Activated naive CD4-positive, alpha-beta T cell treated with anti-CD3 and anti-CD28 coated beads, Interleukin-2, amount 10 ng/mL, durations not matched to agents 7 days and 5 days (primary cell): ENCODE data around the gene CCDC27.

Experiments used
- CTCF ChIA-PET: fragments of 350-600 bp; sonication (Branson Sonifier 250); formaldehyde crosslinking; loops from one replicate; lab custom pipeline; 2021; ENCODE audit warnings: antibody characterized with exemption; lab: Charles Lee
- DNase-seq: peaks from one replicate; pipeline ENCODE4 v3.0.0-alpha.2; 2020
- H3K27ac Mint-ChIP-seq: one replicate; pipeline ENCODE4 v1.8.0; 2021; ENCODE audit warnings: mild to moderate bottlenecking, moderate library complexity, mixed read lengths
- H3K27me3 Mint-ChIP-seq: one replicate; pipeline ENCODE4 v1.8.0; 2021; ENCODE audit warnings: mild to moderate bottlenecking, mixed read lengths
- H3K36me3 Mint-ChIP-seq: one replicate; pipeline ENCODE4 v1.8.0; 2021; ENCODE audit warnings: mixed read lengths
- H3K4me1 Mint-ChIP-seq: one replicate; pipeline ENCODE4 v1.8.0; 2021; ENCODE audit warnings: mixed read lengths
- H3K4me3 Mint-ChIP-seq: one replicate; pipeline ENCODE4 v1.8.0; 2021; ENCODE audit warnings: mild to moderate bottlenecking, moderate library complexity, mixed read lengths
- H3K9me3 Mint-ChIP-seq: one replicate; pipeline ENCODE4 v1.8.0; 2021; ENCODE audit warnings: mixed read lengths

Gene CCDC27

DNA sequence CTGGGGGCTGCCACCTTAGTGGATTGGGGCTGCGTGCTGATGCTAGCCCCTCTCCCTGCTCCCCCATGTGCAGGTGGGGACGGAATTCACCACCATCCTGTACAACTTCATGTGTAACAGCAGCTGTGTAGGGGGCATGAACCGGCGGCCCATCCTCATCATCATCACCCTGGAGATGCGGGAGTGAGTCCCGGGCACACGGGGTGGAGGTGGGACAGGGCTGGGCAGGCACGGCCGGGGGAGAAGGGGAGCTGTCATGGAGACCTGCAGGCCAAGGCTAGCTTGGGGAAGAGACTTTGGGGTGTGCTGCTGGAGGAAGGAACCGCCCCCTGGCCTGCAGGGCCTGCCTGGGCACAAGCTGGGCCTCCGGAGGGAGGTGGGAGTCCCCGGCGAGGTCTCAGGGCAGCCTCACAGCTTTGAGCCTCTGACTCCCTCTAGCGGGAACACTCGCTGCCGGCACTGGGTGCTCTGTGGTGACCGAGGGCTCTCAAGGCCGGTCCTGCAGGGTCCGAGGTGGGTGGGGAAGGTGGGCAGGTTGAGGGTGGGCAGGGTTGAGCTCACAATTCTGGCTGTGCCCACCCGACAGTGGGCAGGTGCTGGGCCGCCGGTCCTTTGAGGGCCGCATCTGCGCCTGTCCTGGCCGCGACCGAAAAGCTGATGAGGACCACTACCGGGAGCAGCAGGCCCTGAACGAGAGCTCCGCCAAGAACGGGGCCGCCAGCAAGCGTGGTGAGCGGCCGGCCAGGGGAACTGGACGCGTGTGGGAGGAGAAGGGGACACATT lies 25.0 kb upstream of the CCDC27 start:
- Mint-ChIP-seq H3K4me1 (no peaks in the 10 kb centered on the region), H3K27me3 (peaks cover 19% of the 10 kb centered on the region), H3K36me3 (no peaks in the 10 kb centered on the region), H3K9me3 (no peaks in the 10 kb centered on the region), H3K4me3 (no peak overlapping the region), H3K27ac (no peak overlapping the region)
- CTCF ChIA-PET = interaction anchor here (0.8 to 1.6 kb wide), 3 partner anchors 107 to 236 kb away, joined by 3 to 4 read pairs (median 3); no protein-coding TSS in a partner anchor
- peak; percentile 37 for DNase-seq

DNA sequence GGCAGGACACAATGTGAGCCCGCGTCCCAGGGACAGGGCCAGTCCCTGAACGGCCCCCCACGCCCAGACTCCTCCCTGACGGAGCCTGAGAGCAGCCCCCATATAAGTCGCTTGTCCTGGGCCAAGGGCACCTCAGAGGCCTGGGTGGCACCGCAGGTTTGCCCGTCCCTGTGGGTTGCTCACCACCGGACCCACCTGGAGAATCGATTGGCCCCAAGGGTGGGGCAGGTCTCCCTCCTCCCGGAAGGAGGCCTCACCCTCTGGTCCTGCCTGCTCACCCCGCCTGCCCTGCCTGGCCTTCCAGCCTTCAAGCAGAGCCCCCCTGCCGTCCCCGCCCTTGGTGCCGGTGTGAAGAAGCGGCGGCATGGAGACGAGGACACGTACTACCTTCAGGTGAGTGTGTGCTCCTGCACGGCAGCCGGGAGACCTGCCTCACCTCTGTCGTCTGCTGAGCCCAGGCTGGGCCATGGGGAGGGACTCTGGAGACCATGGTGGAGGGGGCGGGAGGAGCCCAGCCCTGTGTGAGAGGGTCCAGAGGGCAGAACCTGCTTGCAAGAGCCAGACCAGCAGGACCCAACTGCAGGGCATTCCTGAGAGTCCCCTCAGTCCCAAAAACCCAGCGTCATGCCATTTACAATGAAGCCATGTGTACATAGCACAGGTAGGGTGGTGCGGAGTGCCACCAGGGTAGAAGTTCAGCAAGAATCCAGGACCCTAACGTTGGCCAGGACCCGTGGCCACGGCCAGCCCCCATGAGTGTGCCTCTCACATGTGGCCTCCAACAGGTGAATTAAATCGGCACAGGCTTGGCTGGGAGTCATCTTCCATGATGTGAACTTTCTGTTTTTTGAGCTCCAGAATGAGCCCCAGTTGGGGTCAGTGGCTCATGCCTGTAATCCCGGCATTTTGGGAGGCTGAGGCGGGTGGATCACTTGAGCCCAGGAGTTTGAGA lies 24.1 kb upstream of the CCDC27 start:
- no peaks in the 10 kb centered on the region for H3K9me3 Mint-ChIP-seq
- H3K4me3 Mint-ChIP-seq = no peak overlapping the region
- no peaks in the 10 kb centered on the region for H3K36me3 Mint-ChIP-seq
- peaks cover 19% of the 10 kb centered on the region for H3K27me3 Mint-ChIP-seq
- CTCF ChIA-PET = interaction anchor here (1.6 kb wide), 1 partner anchor 236 kb away, joined by 4 read pairs; no protein-coding TSS in a partner anchor
- H3K4me1 Mint-ChIP-seq = no peaks in the 10 kb centered on the region
- no peak for DNase-seq
- no peak overlapping the region for H3K27ac Mint-ChIP-seq

DNA sequence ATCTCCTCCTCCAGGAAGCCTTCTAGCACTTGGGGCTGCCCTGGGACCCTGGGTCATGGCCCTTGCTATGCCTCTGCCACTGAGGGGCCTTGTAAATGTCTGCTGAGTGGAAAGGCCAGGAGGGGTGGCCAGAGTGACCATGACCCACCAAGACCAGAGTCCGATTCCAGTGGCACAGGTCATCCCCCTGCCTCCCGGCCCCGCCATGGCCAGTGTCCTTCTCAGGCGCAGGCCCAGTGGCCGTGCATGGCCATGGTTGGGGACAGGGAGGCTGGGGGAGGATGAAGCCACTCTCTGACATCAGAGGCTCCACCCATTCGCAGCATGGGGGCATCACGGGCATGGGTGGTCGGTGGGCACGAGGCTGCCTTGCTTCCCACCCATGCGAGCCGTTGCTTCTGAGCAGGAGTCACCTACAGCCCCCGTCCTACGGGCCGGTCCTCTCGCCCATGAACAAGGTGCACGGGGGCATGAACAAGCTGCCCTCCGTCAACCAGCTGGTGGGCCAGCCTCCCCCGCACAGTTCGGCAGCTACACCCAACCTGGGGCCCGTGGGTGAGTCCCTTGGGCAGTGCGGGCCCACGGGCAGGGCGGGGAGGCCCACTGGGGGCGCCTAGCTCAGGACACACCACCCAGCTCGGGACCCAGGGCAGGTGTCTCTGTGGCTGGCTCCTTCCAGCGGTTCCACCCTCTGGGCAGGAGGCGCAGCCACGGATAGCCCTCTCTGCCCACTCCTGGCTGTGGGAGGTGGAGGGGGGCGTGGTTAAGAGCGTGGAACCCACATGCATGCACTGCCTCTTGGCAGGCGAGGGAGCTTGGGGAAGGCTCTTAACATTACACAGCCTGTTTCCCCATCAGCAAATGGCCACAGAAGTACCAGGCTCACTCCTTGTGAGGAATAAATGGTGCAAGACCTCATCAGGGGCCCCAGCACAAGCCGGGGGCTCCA lies 22.4 kb upstream of the CCDC27 start:
- CTCF ChIA-PET = no interaction called here
- Mint-ChIP-seq H3K9me3 (no peaks in the 10 kb centered on the region), H3K27ac (no peak overlapping the region), H3K4me1 (no peaks in the 10 kb centered on the region), H3K27me3 (peaks cover 19% of the 10 kb centered on the region), H3K36me3 (no peaks in the 10 kb centered on the region), H3K4me3 (no peak overlapping the region)
- DNase-seq = no peak

DNA sequence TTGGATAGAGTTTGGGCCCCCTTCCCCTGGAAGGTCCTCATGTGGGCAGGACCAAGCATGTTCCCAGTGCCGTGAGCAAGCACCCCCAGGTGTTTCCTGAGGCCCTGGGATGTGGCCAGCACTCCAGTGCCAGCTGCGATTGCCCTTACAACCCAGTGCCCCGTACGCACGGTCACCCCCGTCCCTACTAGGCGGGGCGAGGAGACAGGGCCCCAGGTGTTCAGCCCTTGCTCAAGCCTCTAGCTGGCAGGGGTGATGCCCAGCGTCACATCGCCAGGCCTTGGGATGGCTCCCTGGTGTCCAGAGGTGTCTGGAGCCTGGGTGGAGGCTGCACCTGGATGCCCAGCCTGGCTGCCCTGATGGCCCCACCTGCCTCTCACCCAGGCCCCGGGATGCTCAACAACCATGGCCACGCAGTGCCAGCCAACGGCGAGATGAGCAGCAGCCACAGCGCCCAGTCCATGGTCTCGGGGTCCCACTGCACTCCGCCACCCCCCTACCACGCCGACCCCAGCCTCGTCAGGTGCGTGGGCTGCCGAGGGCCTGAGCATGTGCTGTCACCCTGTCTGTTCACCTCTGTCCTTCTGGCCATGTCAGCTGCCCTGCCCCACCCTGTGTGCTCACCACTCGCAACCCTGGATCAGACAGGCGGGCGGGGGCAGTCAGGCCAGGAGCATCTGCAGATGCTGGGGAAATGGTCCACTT lies 21.6 kb upstream of the CCDC27 start:
- Mint-ChIP-seq H3K27ac (no peak overlapping the region), H3K4me3 (no peak overlapping the region), H3K9me3 (no peaks in the 10 kb centered on the region), H3K27me3 (peaks cover 19% of the 10 kb centered on the region), H3K4me1 (no peaks in the 10 kb centered on the region), H3K36me3 (no peaks in the 10 kb centered on the region)
- CTCF ChIA-PET = no interaction called here
- no peak for DNase-seq

DNA sequence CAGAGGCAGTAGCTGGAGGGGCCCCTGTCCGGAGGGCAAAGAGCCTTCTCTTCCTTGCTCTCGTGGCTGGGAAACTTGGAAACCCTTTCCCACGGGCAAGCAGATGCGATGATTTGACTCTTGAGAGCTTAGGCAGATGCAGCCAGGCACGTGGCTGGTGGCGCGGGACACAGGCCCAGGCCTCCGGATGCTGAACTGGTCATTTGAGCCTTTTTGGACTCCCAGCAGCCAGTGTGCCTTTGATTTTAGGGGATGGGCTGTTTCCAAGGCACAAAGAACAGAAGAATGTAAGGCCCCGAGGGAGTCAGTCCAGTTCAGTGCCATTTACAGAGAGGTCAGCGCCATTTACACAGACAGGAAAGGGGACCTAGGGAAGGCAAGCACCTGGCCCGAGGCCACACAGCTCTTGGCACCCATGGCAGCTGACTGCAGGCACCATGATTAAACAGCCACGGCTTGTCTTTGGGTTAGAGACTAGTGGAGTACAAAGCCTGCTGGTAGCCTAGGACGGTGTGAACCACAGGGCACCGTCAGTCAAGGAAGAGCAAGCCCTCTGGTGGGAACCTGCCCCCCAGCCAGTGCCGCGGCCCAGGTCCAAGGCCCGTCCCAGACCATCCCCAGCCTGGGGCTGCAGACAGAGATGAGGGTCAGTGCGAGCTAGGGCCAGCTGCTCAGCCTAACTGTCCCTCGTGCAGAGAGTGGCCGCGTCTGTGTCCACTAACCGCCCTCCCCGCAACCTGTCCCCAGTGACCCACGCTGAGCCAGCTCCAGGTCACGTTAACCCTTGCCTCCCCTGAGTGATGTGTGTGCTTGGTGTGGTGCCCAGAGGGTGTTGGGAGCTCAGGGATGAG lies 20.4 kb upstream of the CCDC27 start:
- no peak overlapping the region for H3K27ac Mint-ChIP-seq
- H3K9me3 Mint-ChIP-seq = no peaks in the 10 kb centered on the region
- CTCF ChIA-PET = no interaction called here
- H3K4me3 Mint-ChIP-seq = no peak overlapping the region
- H3K4me1 Mint-ChIP-seq = no peaks in the 10 kb centered on the region
- no peak for DNase-seq
- no peaks in the 10 kb centered on the region for H3K36me3 Mint-ChIP-seq
- peaks cover 19% of the 10 kb centered on the region for H3K27me3 Mint-ChIP-seq

DNA sequence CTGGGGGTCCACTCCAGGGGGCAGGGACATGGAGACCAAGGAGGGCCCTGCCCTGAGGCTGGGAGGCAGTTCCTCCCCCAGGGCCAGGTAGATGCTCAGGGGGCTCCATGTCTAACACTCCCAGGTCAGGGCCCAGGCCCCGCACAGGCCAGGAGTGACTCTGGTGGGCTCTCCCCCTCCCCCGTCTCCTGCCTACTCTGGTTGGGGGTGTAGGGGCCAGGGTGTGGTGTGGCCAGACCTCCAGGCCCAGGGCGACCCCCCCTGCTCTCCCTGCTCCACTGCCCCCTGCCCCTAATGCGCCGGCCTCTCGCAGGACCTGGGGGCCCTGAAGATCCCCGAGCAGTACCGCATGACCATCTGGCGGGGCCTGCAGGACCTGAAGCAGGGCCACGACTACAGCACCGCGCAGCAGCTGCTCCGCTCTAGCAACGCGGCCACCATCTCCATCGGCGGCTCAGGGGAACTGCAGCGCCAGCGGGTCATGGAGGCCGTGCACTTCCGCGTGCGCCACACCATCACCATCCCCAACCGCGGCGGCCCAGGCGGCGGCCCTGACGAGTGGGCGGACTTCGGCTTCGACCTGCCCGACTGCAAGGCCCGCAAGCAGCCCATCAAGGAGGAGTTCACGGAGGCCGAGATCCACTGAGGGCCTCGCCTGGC lies 19.7 kb upstream of the CCDC27 start:
- Mint-ChIP-seq H3K27ac (no peak overlapping the region), H3K36me3 (no peaks in the 10 kb centered on the region), H3K4me1 (no peaks in the 10 kb centered on the region), H3K9me3 (no peaks in the 10 kb centered on the region), H3K4me3 (no peak overlapping the region), H3K27me3 (peaks cover 14% of the 10 kb centered on the region)
- CTCF ChIA-PET = no interaction called here
- no peak for DNase-seq

DNA sequence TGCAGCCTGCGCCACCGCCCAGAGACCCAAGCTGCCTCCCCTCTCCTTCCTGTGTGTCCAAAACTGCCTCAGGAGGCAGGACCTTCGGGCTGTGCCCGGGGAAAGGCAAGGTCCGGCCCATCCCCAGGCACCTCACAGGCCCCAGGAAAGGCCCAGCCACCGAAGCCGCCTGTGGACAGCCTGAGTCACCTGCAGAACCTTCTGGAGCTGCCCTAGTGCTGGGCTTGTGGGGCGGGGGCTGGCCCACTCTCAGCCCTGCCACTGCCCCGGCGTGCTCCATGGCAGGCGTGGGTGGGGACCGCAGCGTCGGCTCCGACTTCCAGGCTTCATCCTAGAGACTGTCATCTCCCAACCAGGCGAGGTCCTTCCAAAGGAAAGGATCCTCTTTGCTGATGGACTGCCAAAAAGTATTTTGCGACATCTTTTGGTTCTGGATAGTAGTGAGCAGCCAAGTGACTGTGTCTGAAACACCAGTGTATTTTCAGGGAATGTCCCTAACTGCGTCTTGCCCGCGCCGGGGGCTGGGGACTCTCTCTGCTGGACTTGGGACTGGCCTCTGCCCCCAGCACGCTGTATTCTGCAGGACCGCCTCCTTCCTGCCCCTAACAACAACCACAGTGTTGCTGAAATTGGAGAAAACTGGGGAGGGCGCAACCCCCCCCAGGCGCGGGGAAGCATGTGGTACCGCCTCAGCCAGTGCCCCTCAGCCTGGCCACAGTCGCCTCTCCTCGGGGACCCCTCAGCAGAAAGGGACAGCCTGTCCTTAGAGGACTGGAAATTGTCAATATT lies 19.0 kb upstream of the CCDC27 start:
- no peak overlapping the region for H3K4me3 Mint-ChIP-seq
- no peak for DNase-seq
- no peaks in the 10 kb centered on the region for H3K36me3 Mint-ChIP-seq
- peaks cover 14% of the 10 kb centered on the region for H3K27me3 Mint-ChIP-seq
- CTCF ChIA-PET = no interaction called here
- no peaks in the 10 kb centered on the region for H3K9me3 Mint-ChIP-seq
- no peaks in the 10 kb centered on the region for H3K4me1 Mint-ChIP-seq
- no peak overlapping the region for H3K27ac Mint-ChIP-seq

DNA sequence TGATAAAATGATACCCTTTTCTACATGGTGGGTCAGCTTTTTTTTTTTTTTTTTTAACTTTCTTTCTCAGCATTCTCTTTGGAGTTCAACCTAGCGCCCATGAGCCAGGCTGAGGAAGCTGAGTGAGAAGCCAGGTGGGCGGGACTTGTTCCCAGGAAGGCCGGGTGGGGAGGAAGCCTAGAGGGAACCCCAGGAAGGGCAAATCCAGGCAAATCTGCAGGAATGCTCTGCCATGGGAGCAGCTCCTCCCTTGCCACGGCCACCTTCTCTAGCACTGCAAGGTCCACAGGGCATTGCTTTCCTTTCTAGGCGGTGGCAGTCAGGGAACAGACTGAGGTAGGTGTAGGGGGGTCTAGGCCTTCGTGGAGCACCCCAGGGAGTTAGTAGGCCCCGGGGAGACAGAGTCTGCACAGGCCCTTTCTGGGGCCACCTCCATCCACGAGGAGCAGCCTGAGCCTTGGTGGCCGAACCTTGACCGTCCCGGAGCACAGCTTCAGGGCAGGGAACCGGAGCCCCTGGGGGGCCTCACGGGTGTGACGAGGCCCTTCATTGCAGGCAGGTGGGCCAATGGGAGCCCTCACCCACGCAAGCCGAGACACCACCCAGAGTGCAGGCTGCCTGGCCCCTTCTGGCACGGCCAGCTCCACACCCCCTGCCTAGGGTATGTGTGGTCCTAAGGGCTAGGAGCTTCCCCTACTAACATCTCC lies 18.2 kb upstream of the CCDC27 start:
- no peaks in the 10 kb centered on the region for H3K4me1 Mint-ChIP-seq
- H3K36me3 Mint-ChIP-seq = no peaks in the 10 kb centered on the region
- no peaks in the 10 kb centered on the region for H3K9me3 Mint-ChIP-seq
- no peak overlapping the region for H3K27ac Mint-ChIP-seq
- no peak for DNase-seq
- peaks cover 9% of the 10 kb centered on the region for H3K27me3 Mint-ChIP-seq
- no peak overlapping the region for H3K4me3 Mint-ChIP-seq
- CTCF ChIA-PET = interaction anchor here (1.1 kb wide), 1 partner anchor 10 kb away, joined by 8 read pairs; no protein-coding TSS in a partner anchor

DNA sequence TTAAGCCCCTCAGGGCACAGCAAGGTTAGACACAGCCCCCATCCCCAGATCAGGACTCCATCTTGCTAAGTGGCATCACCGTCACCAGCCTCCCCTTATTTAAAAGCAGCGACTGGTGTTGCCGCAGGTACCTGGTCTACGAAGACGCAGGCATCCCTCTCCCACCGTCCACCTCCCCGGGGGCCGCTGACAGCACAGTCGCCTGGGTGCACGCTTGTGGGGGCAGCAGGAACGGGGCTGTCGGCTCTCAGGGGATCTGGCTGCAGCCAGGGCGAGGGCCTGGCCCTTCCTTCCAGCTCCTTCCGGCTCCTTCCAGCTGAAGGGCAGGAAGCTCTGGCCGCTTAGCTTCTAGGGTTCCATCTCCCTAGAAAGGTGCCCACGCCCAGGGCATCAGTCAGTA lies 17.6 kb upstream of the CCDC27 start:
- no peak overlapping the region for H3K27ac Mint-ChIP-seq
- DNase-seq = no peak
- H3K27me3 Mint-ChIP-seq = peaks cover 7% of the 10 kb centered on the region
- H3K4me1 Mint-ChIP-seq = no peaks in the 10 kb centered on the region
- CTCF ChIA-PET = interaction anchor here (1.1 kb wide), 1 partner anchor 10 kb away, joined by 8 read pairs; no protein-coding TSS in a partner anchor
- H3K36me3 Mint-ChIP-seq = no peaks in the 10 kb centered on the region
- no peak overlapping the region for H3K4me3 Mint-ChIP-seq
- no peaks in the 10 kb centered on the region for H3K9me3 Mint-ChIP-seq

DNA sequence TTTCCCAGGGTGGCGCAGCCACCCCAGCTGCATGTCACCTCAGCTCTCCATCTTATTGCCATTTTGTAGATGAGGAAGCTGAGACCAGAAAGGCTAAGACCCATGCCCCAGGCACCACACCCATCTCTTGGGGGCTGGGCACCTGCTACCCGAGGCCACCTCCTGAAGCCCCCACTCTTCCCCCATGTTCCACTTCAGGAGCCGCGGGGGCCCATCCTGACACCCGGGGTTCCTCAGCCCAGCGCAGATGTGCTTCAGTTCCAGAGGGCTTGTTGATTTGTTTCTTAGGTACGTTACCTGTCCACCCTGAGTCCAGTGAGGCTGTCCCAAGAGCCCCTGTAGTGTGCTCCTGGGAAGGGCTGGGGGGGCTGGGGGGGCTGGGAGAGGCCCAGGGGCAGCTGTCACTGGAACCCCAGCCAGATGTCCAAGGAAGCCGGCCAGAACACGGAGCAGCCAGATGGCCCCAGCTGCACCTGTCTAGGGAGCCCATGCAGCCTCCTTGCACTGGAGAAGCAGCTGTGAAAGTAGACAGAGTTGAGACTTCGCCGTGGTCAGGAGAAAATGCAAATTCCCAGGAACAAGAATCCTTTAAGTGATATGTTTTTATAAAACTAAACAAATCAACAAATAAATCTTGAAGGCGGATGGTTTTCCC lies 17.1 kb upstream of the CCDC27 start:
- no peak overlapping the region for H3K27ac Mint-ChIP-seq
- H3K36me3 Mint-ChIP-seq = no peaks in the 10 kb centered on the region
- H3K4me3 Mint-ChIP-seq = no peak overlapping the region
- no peaks in the 10 kb centered on the region for H3K9me3 Mint-ChIP-seq
- DNase-seq = no peak
- H3K27me3 Mint-ChIP-seq = peaks cover 7% of the 10 kb centered on the region
- H3K4me1 Mint-ChIP-seq = no peaks in the 10 kb centered on the region
- CTCF ChIA-PET = interaction anchor here (1.1 kb wide), 1 partner anchor 11 kb away, joined by 8 read pairs; no protein-coding TSS in a partner anchor

DNA sequence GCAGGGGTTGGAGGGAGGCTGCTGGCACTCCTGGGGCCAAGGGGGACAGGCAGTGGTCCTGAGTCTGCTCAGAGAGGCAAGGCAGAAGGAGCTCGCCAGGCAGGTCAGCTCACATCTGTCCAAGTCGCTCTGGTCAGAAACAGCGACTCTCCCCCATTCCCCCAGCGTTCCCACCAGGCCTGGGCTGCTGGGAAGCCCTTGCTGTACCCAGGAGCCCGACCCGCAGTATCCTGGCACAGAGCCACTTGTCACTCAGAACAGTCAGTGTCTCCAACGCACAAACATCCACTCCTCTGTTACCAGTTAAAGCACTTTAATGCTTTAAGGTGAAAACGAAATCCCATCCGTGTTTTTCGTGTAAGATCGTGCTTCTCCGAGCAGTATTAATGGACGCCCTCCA lies 16.6 kb upstream of the CCDC27 start:
- H3K4me1 Mint-ChIP-seq = no peaks in the 10 kb centered on the region

More for the DNA sequence above, 16.6 kb upstream of the CCDC27 start:
- H3K9me3 Mint-ChIP-seq = no peaks in the 10 kb centered on the region
- no peak overlapping the region for H3K4me3 Mint-ChIP-seq
- no peaks in the 10 kb centered on the region for H3K36me3 Mint-ChIP-seq
- peaks cover 7% of the 10 kb centered on the region for H3K27me3 Mint-ChIP-seq
- CTCF ChIA-PET = no interaction called here
- no peak overlapping the region for H3K27ac Mint-ChIP-seq
- DNase-seq = no peak
